BLaER1 (cell line): ENCODE data around the gene XRN1.
"Not testable (repeated sequence)": the region's sequence is repeated elsewhere in the genome, so short reads cannot be mapped to it uniquely, and the experiment has no call there.

Experiments
- H3K27ac ChIP-seq: shearing (Covaris generic); formaldehyde crosslinking; 2 replicates; pipeline ENCODE4 v1.8.1; 2022
- H3K27me3 ChIP-seq: shearing (Covaris generic); formaldehyde crosslinking; 2 replicates; pipeline ENCODE4 v1.8.1; 2022
- H3K36me3 ChIP-seq: shearing (Covaris generic); formaldehyde crosslinking; 2 replicates; pipeline ENCODE4 v1.8.1; 2022
- H3K4me1 ChIP-seq: shearing (Covaris generic); formaldehyde crosslinking; 2 replicates; pipeline ENCODE4 v1.8.1; 2022
- H3K4me2 ChIP-seq: shearing (Covaris generic); formaldehyde crosslinking; 2 replicates; pipeline ENCODE4 v1.8.1; 2022
- H3K4me3 ChIP-seq: shearing (Covaris generic); formaldehyde crosslinking; 2 replicates; pipeline ENCODE4 v1.8.1; 2022
- H3K9ac ChIP-seq: shearing (Covaris generic); formaldehyde crosslinking; 2 replicates; pipeline ENCODE4 v1.8.1; 2022
- H3K9me3 ChIP-seq: shearing (Covaris generic); formaldehyde crosslinking; 2 replicates; pipeline ENCODE4 v1.8.1; 2022
- H4K20me1 ChIP-seq: shearing (Covaris generic); formaldehyde crosslinking; 2 replicates; pipeline ENCODE4 v1.8.1; 2022
- Cebpa-rat ChIP-seq: shearing (Covaris generic); IDR thresholded peaks from 2 replicates; pipeline ENCODE4 v1.8.1; 2022

XRN1 gene

GRCh38 chr3:142374687-142375086 lies 73.2 kb downstream of the XRN1 start:
- H3K36me3 ChIP-seq: peaks cover 54% of the 10 kb centered on the region
- no peak for TF ChIP-seq Cebpa-rat
- H3K4me1 ChIP-seq: no peaks in the 10 kb centered on the region
- H3K9me3 ChIP-seq: no peaks in the 10 kb centered on the region
- H3K4me2 ChIP-seq: no peak overlapping the region
- H3K27ac ChIP-seq: no peak overlapping the region
- H3K9ac ChIP-seq: no peak overlapping the region
- no peaks in the 10 kb centered on the region for H3K27me3 ChIP-seq
- H4K20me1 ChIP-seq: no peaks in the 10 kb centered on the region
- H3K4me3 ChIP-seq: no peak overlapping the region

GRCh38 chr3:142369576-142369975 lies 78.3 kb downstream of the XRN1 start:
- peaks cover 50% of the 10 kb centered on the region for H3K36me3 ChIP-seq
- H3K9ac ChIP-seq, H3K27ac ChIP-seq, H3K4me1 ChIP-seq, H4K20me1 ChIP-seq, H3K4me3 ChIP-seq, H3K27me3 ChIP-seq, H3K4me2 ChIP-seq, H3K9me3 ChIP-seq: not testable (repeated sequence)

GRCh38 chr3:142366434-142366833 lies 81.4 kb downstream of the XRN1 start:
- Histone ChIP-seq H3K9ac (no peak overlapping the region), H3K4me3 (no peak overlapping the region), H3K9me3 (peaks cover 7% of the 10 kb centered on the region; the same call in 1 of the 2 replicates), H3K36me3 (peaks cover 56% of the 10 kb centered on the region), H3K27ac (no peak overlapping the region), H3K27me3 (no peaks in the 10 kb centered on the region), H3K4me1 (no peaks in the 10 kb centered on the region), H3K4me2 (no peak overlapping the region), H4K20me1 (no peaks in the 10 kb centered on the region)
- no peak for TF ChIP-seq Cebpa-rat

- H3K4me3 ChIP-seq: no peak overlapping the region
- H3K27ac ChIP-seq: no peak overlapping the region
- peaks cover 4% of the 10 kb centered on the region; the same call in 1 of the 2 replicates for H4K20me1 ChIP-seq
- H3K4me1 ChIP-seq: peaks cover 12% of the 10 kb centered on the region; the same call in 1 of the 2 replicates
- TF ChIP-seq Cebpa-rat: no peak
- no peaks in the 10 kb centered on the region for H3K27me3 ChIP-seq
- H3K4me2 ChIP-seq: no peak overlapping the region
- no peak overlapping the region for H3K9ac ChIP-seq
- H3K36me3 ChIP-seq: peaks cover 57% of the 10 kb centered on the region
- H3K9me3 ChIP-seq: peaks cover 11% of the 10 kb centered on the region; the same call in 1 of the 2 replicates
Measured at GRCh38 chr3:142363936-142364467, 83.8 kb downstream of the XRN1 start.

GRCh38 chr3:142363433-142363832 lies 84.4 kb downstream of the XRN1 start:
- H3K36me3 ChIP-seq: peaks cover 56% of the 10 kb centered on the region
- H4K20me1 ChIP-seq, H3K27ac ChIP-seq, H3K4me2 ChIP-seq, H3K4me3 ChIP-seq, H3K27me3 ChIP-seq, H3K9ac ChIP-seq: not testable (repeated sequence)
- peaks cover 13% of the 10 kb centered on the region; the same call in 1 of the 2 replicates for H3K4me1 ChIP-seq
- H3K9me3 ChIP-seq: peaks cover 11% of the 10 kb centered on the region; the same call in 1 of the 2 replicates

- Histone ChIP-seq H3K36me3 (peaks cover 63% of the 10 kb centered on the region), H3K4me2 (no peak overlapping the region), H3K4me1 (peaks cover 41% of the 10 kb centered on the region), H4K20me1 (peaks cover 34% of the 10 kb centered on the region; the same call in 1 of the 2 replicates), H3K27me3 (no peaks in the 10 kb centered on the region), H3K4me3 (no peak overlapping the region), H3K9ac (no peak overlapping the region), H3K27ac (no peak overlapping the region), H3K9me3 (peaks cover 16% of the 10 kb centered on the region)
- TF ChIP-seq Cebpa-rat: no peak
Measured at GRCh38 chr3:142359367-142359766, 88.5 kb downstream of the XRN1 start.

GRCh38 chr3:142356818-142357217 lies 91.0 kb downstream of the XRN1 start:
- H3K9ac ChIP-seq: no peak overlapping the region
- H3K4me2 ChIP-seq: peak overlapping the region; percentile 57
- H4K20me1 ChIP-seq: peaks cover 34% of the 10 kb centered on the region; the same call in 1 of the 2 replicates
- H3K9me3 ChIP-seq: peaks cover 14% of the 10 kb centered on the region
- peaks cover 41% of the 10 kb centered on the region for H3K4me1 ChIP-seq
- H3K36me3 ChIP-seq: peaks cover 63% of the 10 kb centered on the region
- H3K27ac ChIP-seq: no peak overlapping the region
- no peaks in the 10 kb centered on the region for H3K27me3 ChIP-seq
- H3K4me3 ChIP-seq: no peak overlapping the region
- no peak for TF ChIP-seq Cebpa-rat

GRCh38 chr3:142355692-142356091 lies 92.1 kb downstream of the XRN1 start:
- Histone ChIP-seq H3K4me1 (peaks cover 39% of the 10 kb centered on the region), H4K20me1 (peaks cover 34% of the 10 kb centered on the region; the same call in 1 of the 2 replicates), H3K4me3 (no peak overlapping the region), H3K9ac (no peak overlapping the region), H3K4me2 (no peak overlapping the region), H3K27me3 (no peaks in the 10 kb centered on the region), H3K36me3 (peaks cover 64% of the 10 kb centered on the region), H3K9me3 (peaks cover 9% of the 10 kb centered on the region; the same call in 1 of the 2 replicates), H3K27ac (no peak overlapping the region)
- no peak for TF ChIP-seq Cebpa-rat

- Histone ChIP-seq H3K4me2 (no peak overlapping the region), H3K36me3 (peaks cover 72% of the 10 kb centered on the region), H3K4me3 (no peak overlapping the region), H4K20me1 (peaks cover 30% of the 10 kb centered on the region; the same call in 1 of the 2 replicates), H3K9me3 (peaks cover 9% of the 10 kb centered on the region; the same call in 1 of the 2 replicates), H3K4me1 (peaks cover 30% of the 10 kb centered on the region), H3K9ac (no peak overlapping the region), H3K27me3 (no peaks in the 10 kb centered on the region), H3K27ac (no peak overlapping the region)
- TF ChIP-seq Cebpa-rat: no peak
Measured at GRCh38 chr3:142354076-142354475, 93.8 kb downstream of the XRN1 start.

- Histone ChIP-seq H3K27ac (no peak overlapping the region), H3K36me3 (peaks cover 73% of the 10 kb centered on the region)
Measured at GRCh38 chr3:142353571-142353970, 94.3 kb downstream of the XRN1 start.

GRCh38 chr3:142352698-142353097 lies 95.1 kb downstream of the XRN1 start:
- not testable (repeated sequence) for H3K4me2 ChIP-seq, H3K9ac ChIP-seq, H3K27ac ChIP-seq, H3K4me3 ChIP-seq, H3K27me3 ChIP-seq, H3K9me3 ChIP-seq
- H4K20me1 ChIP-seq: peaks cover 17% of the 10 kb centered on the region; the same call in 1 of the 2 replicates
- peaks cover 23% of the 10 kb centered on the region for H3K4me1 ChIP-seq
- peaks cover 74% of the 10 kb centered on the region for H3K36me3 ChIP-seq

More at GRCh38 chr3:142353571-142353970, 94.3 kb downstream of the XRN1 start:
- H3K9me3 ChIP-seq: peaks cover 9% of the 10 kb centered on the region; the same call in 1 of the 2 replicates
- H3K4me3 ChIP-seq: no peak overlapping the region
- peaks cover 28% of the 10 kb centered on the region for H3K4me1 ChIP-seq
- H4K20me1 ChIP-seq: peaks cover 25% of the 10 kb centered on the region; the same call in 1 of the 2 replicates
- no peak overlapping the region for H3K9ac ChIP-seq
- no peaks in the 10 kb centered on the region for H3K27me3 ChIP-seq
- no peak overlapping the region for H3K4me2 ChIP-seq
- TF ChIP-seq Cebpa-rat: no peak
